ENCODE measurements around the gene IQCF2. TPM values are rescaled to one million over a fixed set of nuclear protein-coding genes. Genes with fewer than 3 reads are reported as not detected.

IQCF2 gene
- total RNA-seq, 4 donors from 2014 or later: not detected

- no peaks in the 10 kb centered on the region for H3K4me1 ChIP-seq
- no peak overlapping the region for H3K4me3 ChIP-seq
- no peak overlapping the region for H3K27ac ChIP-seq (replicated peaks in 1 of 4)
- intact Hi-C loops (cut with DNase I): no loop called here
- WGBS: 92% methylated on average over 12 of the region's 12 CpGs
- TF ChIP-seq POLR2A (IDR thresholded peaks at IDR 0.05; ENCODE audit: low read depth): no peak
- TF ChIP-seq POLR2AphosphoS5 (IDR thresholded peaks at IDR 0.05): no peak
- TF ChIP-seq, protein P1, sequence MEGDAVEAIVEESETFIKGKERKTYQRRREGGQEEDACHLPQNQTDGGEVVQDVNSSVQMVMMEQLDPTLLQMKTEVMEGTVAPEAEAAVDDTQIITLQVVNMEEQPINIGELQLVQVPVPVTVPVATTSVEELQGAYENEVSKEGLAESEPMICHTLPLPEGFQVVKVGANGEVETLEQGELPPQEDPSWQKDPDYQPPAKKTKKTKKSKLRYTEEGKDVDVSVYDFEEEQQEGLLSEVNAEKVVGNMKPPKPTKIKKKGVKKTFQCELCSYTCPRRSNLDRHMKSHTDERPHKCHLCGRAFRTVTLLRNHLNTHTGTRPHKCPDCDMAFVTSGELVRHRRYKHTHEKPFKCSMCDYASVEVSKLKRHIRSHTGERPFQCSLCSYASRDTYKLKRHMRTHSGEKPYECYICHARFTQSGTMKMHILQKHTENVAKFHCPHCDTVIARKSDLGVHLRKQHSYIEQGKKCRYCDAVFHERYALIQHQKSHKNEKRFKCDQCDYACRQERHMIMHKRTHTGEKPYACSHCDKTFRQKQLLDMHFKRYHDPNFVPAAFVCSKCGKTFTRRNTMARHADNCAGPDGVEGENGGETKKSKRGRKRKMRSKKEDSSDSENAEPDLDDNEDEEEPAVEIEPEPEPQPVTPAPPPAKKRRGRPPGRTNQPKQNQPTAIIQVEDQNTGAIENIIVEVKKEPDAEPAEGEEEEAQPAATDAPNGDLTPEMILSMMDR (IDR thresholded peaks at IDR 0.05): no peak
- no peak for TF ChIP-seq EP300 (IDR thresholded peaks at IDR 0.05)
- no peaks in the 10 kb centered on the region for H3K27me3 ChIP-seq
- no peaks in the 10 kb centered on the region for H3K36me3 ChIP-seq
- no peaks in the 10 kb centered on the region for H3K9me3 ChIP-seq
- DNase-seq (ENCODE audit: extremely low spot score): peak; percentile 62
Observed at GRCh38 chr3:51888463-51889105, 27.2 kb downstream of the IQCF2 start.

GRCh38 chr3:51891242-51892039 is 30.0 kb downstream of the IQCF2 start:
- Histone ChIP-seq H3K4me3 (no peak overlapping the region), H3K4me1 (no peaks in the 10 kb centered on the region), H3K9me3 (no peaks in the 10 kb centered on the region), H3K27ac (replicated peaks in 1 of 4) (no peak overlapping the region), H3K27me3 (peaks cover 0 to 4% (median 0%) of the 10 kb centered on the region in 4 donors), H3K36me3 (no peaks in the 10 kb centered on the region)
- TF ChIP-seq POLR2A (IDR thresholded peaks at IDR 0.05; ENCODE audit: low read depth) (no peak), EP300 (IDR thresholded peaks at IDR 0.05) (no peak)
- 80% methylated on average over 7 of the region's 7 CpGs for WGBS
- intact Hi-C loops (cut with DNase I): no loop called here
- peak; percentile 26 for DNase-seq (ENCODE audit: extremely low spot score)

DNA sequence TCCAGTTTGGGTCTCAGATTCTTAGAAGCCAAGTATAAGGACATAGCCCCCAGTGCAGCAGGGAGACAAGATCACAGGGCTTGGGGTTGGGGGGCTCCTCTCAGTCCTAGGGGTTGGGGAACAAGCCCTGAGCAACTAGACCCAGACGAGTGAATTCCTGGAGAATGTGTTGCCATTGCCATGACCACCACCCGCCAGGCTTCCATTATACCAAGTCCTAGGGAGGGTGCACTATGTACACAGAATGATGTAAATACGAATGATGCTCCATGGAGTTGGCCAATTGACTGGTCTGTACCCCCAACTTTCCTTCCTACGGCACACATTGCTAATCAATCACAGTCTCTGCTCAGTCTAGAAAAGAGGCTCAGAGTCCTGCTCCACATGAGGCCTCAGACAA is 33.0 kb downstream of the IQCF2 start:
- Histone ChIP-seq H3K36me3 (no peaks in the 10 kb centered on the region), H3K4me1 (no peaks in the 10 kb centered on the region), H3K27ac (replicated peaks in 1 of 4) (no peak overlapping the region), H3K9me3 (no peaks in the 10 kb centered on the region), H3K4me3 (no peak overlapping the region), H3K27me3 (peaks cover 0 to 4% (median 0%) of the 10 kb centered on the region in 4 donors)
- 91% methylated on average over 4 of the region's 4 CpGs for WGBS
- DNase-seq (ENCODE audit: extremely low spot score): peak; percentile 83
- TF ChIP-seq POLR2A (IDR thresholded peaks at IDR 0.05; ENCODE audit: low read depth): no peak
- TF ChIP-seq, protein P1 (IDR thresholded peaks at IDR 0.05): no peak
- TF ChIP-seq POLR2AphosphoS5 (IDR thresholded peaks at IDR 0.05): no peak
- no peak for TF ChIP-seq EP300 (IDR thresholded peaks at IDR 0.05)
- intact Hi-C loops (cut with DNase I): no loop called here

GRCh38 chr3:51894939-51895338 is 33.5 kb downstream of the IQCF2 start:
- WGBS: 97% methylated on average over 12 of the region's 16 CpGs
- TF ChIP-seq POLR2A (IDR thresholded peaks at IDR 0.05; ENCODE audit: low read depth) (no peak), EP300 (IDR thresholded peaks at IDR 0.05) (no peak), POLR2AphosphoS5 (IDR thresholded peaks at IDR 0.05) (no peak)
- TF ChIP-seq, protein P1 (IDR thresholded peaks at IDR 0.05): no peak
- Histone ChIP-seq H3K27ac (replicated peaks in 1 of 4) (no peak overlapping the region), H3K36me3 (no peaks in the 10 kb centered on the region), H3K4me3 (no peak overlapping the region), H3K4me1 (no peaks in the 10 kb centered on the region), H3K9me3 (no peaks in the 10 kb centered on the region), H3K27me3 (peaks cover 0 to 4% (median 0%) of the 10 kb centered on the region in 4 donors)
- intact Hi-C loops (cut with DNase I): no loop called here
- DNase-seq (ENCODE audit: extremely low spot score): no peak

- WGBS: 82% methylated on average over 10 of the region's 10 CpGs
- Histone ChIP-seq H3K27me3 (peaks cover 0 to 8% (median 0%) of the 10 kb centered on the region in 4 donors), H3K4me1 (no peaks in the 10 kb centered on the region), H3K4me3 (no peak overlapping the region), H3K9me3 (no peaks in the 10 kb centered on the region), H3K36me3 (no peaks in the 10 kb centered on the region), H3K27ac (replicated peaks in 1 of 4) (no peak overlapping the region)
- intact Hi-C loops (cut with DNase I): no loop called here
- peak; percentile 50 for DNase-seq (ENCODE audit: extremely low spot score)
- TF ChIP-seq POLR2AphosphoS5 (IDR thresholded peaks at IDR 0.05) (no peak), EP300 (IDR thresholded peaks at IDR 0.05) (no peak), POLR2A (IDR thresholded peaks at IDR 0.05; ENCODE audit: low read depth) (no peak)
- TF ChIP-seq, protein P1 (IDR thresholded peaks at IDR 0.05): no peak
Observed at GRCh38 chr3:51896607-51897305, 35.3 kb downstream of the IQCF2 start.

Data from esophagus muscularis mucosa (tissue), 4 donors.